H1 (cell line): ENCODE results near the gene SF3B6. TPM values are rescaled to one million over a fixed set of nuclear protein-coding genes. Genes with fewer than 3 reads are reported as not detected.

Source experiments
- BRCA1 ChIP-seq: IDR thresholded peaks from 2 replicates; pipeline ENCODE4 v1.6.1; 2012; ENCODE audit warnings: low read depth, low read length, improper control_type of control experiment
- CBX5 ChIP-seq: fragments of 300-800, 300-1000 bp; sonication (generic); IDR thresholded peaks from 2 replicates; pipeline ENCODE4 v1.7.1; 2016; ENCODE audit warnings: antibody characterized with exemption, low read length, low read depth
- CEBPB ChIP-seq: IDR thresholded peaks from 2 replicates; pipeline ENCODE4 v1.6.1; 2012; ENCODE audit warnings: low read depth, low read length
- GABPA ChIP-seq: IDR thresholded peaks from 2 replicates; pipeline ENCODE4 v1.6.1; 2011; ENCODE audit warnings: mild to moderate bottlenecking, low read length, moderate library complexity, borderline replicate concordance; ENCODE audit not compliant: insufficient read depth
- GTF2F1 ChIP-seq: IDR thresholded peaks from 2 replicates; pipeline ENCODE4 v1.6.1; 2012; ENCODE audit warnings: low read depth, low read length, improper control_type of control experiment, borderline replicate concordance
- JUN ChIP-seq: IDR thresholded peaks from 2 replicates; pipeline ENCODE4 v1.6.1; 2011; ENCODE audit warnings: low read depth, mild to moderate bottlenecking, improper control_type of control experiment, low read length
- JUND ChIP-seq: IDR thresholded peaks from 2 replicates; pipeline ENCODE4 v1.6.1; 2011; ENCODE audit warnings: mild to moderate bottlenecking, improper control_type of control experiment, low read length
- NANOG ChIP-seq: IDR thresholded peaks from 2 replicates; pipeline ENCODE4 v1.6.1; 2011; ENCODE audit warnings: low read length, low read depth, mild to moderate bottlenecking, inconsistent platforms; ENCODE audit not compliant: insufficient read depth, poor library complexity, severe bottlenecking
- PHF8 ChIP-seq: fragments of 200-600 bp; sonication (generic); conservative IDR thresholded peaks from 2 replicates; pipeline ENCODE4 v1.7.1; 2012; ENCODE audit warnings: low read depth, mild to moderate bottlenecking, inconsistent platforms, low read length, moderate library complexity
- POU5F1 ChIP-seq: IDR thresholded peaks from 2 replicates; pipeline ENCODE4 v1.6.1; 2011; ENCODE audit warnings: low read depth, mild to moderate bottlenecking, low read length, moderate library complexity
- RBBP5 ChIP-seq: IDR thresholded peaks from 2 replicates; pipeline ENCODE4 v1.7.1; 2012; ENCODE audit warnings: low read depth, mild to moderate bottlenecking, inconsistent platforms, low read length, moderate library complexity, borderline replicate concordance
- SIN3A ChIP-seq, 2 experiments: IDR thresholded peaks in 1 of 2; conservative IDR thresholded peaks in 1 of 2; 2 replicates each; pipeline ENCODE4 v1.6.1; 2011 to 2012; ENCODE audit warnings: low read length in 2 of 2, improper control_type of control experiment in 1 of 2, low read depth in 1 of 2, mild to moderate bottlenecking in 1 of 2
- SIX5 ChIP-seq: IDR thresholded peaks from 2 replicates; pipeline ENCODE4 v1.6.1; 2011; ENCODE audit warnings: mild to moderate bottlenecking, low read depth, low read length
- TAF1 ChIP-seq: IDR thresholded peaks from 2 replicates; pipeline ENCODE4 v1.6.1; 2011; ENCODE audit warnings: mild to moderate bottlenecking, low read depth, low read length
- TBP ChIP-seq: IDR thresholded peaks from 2 replicates; pipeline ENCODE4 v1.6.1; 2011; ENCODE audit warnings: low read depth, low read length, improper control_type of control experiment
- ZNF274 ChIP-seq: IDR thresholded peaks from 2 replicates; pipeline ENCODE4 v1.7.0; 2012; ENCODE audit warnings: low read length, borderline replicate concordance; ENCODE audit errors: extremely low read depth
- polyA plus RNA-seq, 7 experiments: library from polyadenylated mRNA; depleted of rRNA in 3 of 7; stranded (reverse) in 5 of 7; unstranded in 2 of 7; fragments of >200 nt in 5 of 7; fragments of 200-250 nt in 2 of 7; gene quantifications; 1 replicate in 5 of 7; 2 replicates in 1 of 7; 4 replicates in 1 of 7; pipeline versions ENCODE4 v1.2.1 to v1.2.3, GENCODE V29; 2011 to 2013; ENCODE audit warnings: missing spikeins in 2 of 7, mixed read lengths in 2 of 7
- total RNA-seq: library from RNA; stranded (reverse); fragmentation: NEBNext Ultra II Directional; extraction: Animal tissue kit (Norgen Biotek cat#: 25700); gene quantifications from 2 replicates; pipeline ENCODE4 v1.2.1, GENCODE V29; 2021
- TF ChIP-seq, protein P1 (sequence below): IDR thresholded peaks from 2 replicates; pipeline ENCODE4 v1.6.1; 2012; ENCODE audit warnings: inconsistent platforms
- TF ChIP-seq, protein P2 (sequence below), 3 experiments: IDR thresholded peaks; 1 replicate in 2 of 3; 2 replicates in 1 of 3; pipeline versions ENCODE4 v1.5.1 to v1.6.1; 2011; ENCODE audit warnings: low read length in 3 of 3, mild to moderate bottlenecking in 3 of 3, inconsistent platforms in 2 of 3, low read depth in 1 of 3, moderate library complexity in 1 of 3; ENCODE audit not compliant: insufficient read depth in 1 of 3; ENCODE audit errors: control extremely low read depth in 1 of 3
- TF ChIP-seq, protein P3 (sequence below): IDR thresholded peaks from 2 replicates; pipeline ENCODE4 v1.6.1; 2012; ENCODE audit warnings: inconsistent platforms

Gene SF3B6
- total and polyA plus RNA-seq, 2 of the 8 experiments (the other 6 are each of a cell fraction or from before 2014, with no cell fraction given): 126 to 155 TPM

DNA sequence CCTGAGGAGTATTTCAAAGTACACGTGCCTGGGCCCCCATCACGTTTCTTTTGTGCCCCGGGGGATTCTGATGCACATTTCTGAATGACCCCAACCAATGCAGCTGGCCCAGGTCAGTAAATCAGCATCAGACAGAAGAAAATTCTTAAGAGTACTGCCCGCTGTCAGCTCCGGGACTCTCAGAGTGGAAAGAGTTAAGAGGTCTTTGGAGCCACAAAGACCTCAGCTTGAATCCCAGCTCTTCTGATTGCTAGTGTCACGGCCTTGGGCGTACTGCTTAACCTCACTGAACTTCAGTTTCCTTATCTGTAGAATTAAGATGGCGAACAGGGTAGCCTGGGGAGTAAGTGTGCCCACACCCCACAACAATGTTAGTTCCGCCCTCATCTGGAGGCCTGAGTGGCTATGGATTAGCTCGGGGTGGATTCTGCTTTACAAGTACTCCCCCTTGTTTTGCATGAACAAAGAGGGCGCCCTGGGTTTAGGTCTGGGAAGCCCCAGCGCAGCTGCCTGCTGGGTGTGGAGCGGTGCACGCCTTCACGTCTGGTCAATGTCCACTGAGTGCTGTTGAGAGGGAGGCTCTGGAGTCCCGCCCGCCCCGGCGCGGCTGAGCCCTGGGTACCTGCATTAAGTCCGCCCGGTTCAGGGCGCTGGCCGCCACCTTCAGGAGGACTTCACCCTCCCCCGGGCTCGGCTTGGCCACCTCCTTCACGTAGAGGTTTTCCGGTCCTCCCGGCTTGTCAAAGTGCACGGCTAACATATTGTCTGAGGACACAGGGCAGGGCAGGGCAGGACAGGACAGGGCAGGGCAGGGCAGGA is 7.7 kb upstream of the SF3B6 start (continued):
- TF ChIP-seq BRCA1 (no peak), JUND (peak; percentile 29; the same call in 1 of the 2 replicates), ZNF274 (no peak), SIX5 (no peak), CEBPB (no peak), NANOG (no peak), RBBP5 (no peak; the same call in 1 of the 2 replicates), GTF2F1 (no peak), TBP (peak; percentile 87), POU5F1 (no peak), SIN3A (conservative IDR thresholded peaks at IDR 0.05 in 1 of 2, IDR thresholded peaks at IDR 0.05 in 1 of 2; ENCODE audit: low read depth in 1 of 2, low read length in 2 of 2) (peak in 1 of 2 experiments; percentile 53; a peak in 1 of 4 replicates), CBX5 (no peak), JUN (peak; percentile 71), TAF1 (peak; percentile 75), PHF8 (no peak; the same call in 1 of the 2 replicates), GABPA (no peak)
- TF ChIP-seq, protein P1, sequence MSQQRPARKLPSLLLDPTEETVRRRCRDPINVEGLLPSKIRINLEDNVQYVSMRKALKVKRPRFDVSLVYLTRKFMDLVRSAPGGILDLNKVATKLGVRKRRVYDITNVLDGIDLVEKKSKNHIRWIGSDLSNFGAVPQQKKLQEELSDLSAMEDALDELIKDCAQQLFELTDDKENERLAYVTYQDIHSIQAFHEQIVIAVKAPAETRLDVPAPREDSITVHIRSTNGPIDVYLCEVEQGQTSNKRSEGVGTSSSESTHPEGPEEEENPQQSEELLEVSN: no peak
- TF ChIP-seq, protein P2, sequence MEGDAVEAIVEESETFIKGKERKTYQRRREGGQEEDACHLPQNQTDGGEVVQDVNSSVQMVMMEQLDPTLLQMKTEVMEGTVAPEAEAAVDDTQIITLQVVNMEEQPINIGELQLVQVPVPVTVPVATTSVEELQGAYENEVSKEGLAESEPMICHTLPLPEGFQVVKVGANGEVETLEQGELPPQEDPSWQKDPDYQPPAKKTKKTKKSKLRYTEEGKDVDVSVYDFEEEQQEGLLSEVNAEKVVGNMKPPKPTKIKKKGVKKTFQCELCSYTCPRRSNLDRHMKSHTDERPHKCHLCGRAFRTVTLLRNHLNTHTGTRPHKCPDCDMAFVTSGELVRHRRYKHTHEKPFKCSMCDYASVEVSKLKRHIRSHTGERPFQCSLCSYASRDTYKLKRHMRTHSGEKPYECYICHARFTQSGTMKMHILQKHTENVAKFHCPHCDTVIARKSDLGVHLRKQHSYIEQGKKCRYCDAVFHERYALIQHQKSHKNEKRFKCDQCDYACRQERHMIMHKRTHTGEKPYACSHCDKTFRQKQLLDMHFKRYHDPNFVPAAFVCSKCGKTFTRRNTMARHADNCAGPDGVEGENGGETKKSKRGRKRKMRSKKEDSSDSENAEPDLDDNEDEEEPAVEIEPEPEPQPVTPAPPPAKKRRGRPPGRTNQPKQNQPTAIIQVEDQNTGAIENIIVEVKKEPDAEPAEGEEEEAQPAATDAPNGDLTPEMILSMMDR (IDR thresholded peaks at IDR 0.05; ENCODE audit: control extremely low read depth in 1 of 3, insufficient read depth in 1 of 3, low read depth in 1 of 3, low read length in 3 of 3): peak in 1 of 3 experiments; percentile 3; a peak in 1 of 4 replicates
- TF ChIP-seq, protein P3, sequence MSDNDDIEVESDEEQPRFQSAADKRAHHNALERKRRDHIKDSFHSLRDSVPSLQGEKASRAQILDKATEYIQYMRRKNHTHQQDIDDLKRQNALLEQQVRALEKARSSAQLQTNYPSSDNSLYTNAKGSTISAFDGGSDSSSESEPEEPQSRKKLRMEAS: peak; percentile 34
